GM18498 (cell line): Measurements from ENCODE around the gene PPP2R2B.
"Not testable (repeated sequence)": the region's sequence is repeated elsewhere in the genome, so short reads cannot be mapped to it uniquely, and the experiment has no call there.

Source experiments
- ATAC-seq: cut with Tn5 transposase; IDR thresholded peaks from one replicate; pipeline ENCODE4 v1.9.1; 2021; ENCODE audit warnings: mild to moderate bottlenecking, moderate library complexity; ENCODE audit not compliant: unreplicated experiment

The PPP2R2B gene

DNA sequence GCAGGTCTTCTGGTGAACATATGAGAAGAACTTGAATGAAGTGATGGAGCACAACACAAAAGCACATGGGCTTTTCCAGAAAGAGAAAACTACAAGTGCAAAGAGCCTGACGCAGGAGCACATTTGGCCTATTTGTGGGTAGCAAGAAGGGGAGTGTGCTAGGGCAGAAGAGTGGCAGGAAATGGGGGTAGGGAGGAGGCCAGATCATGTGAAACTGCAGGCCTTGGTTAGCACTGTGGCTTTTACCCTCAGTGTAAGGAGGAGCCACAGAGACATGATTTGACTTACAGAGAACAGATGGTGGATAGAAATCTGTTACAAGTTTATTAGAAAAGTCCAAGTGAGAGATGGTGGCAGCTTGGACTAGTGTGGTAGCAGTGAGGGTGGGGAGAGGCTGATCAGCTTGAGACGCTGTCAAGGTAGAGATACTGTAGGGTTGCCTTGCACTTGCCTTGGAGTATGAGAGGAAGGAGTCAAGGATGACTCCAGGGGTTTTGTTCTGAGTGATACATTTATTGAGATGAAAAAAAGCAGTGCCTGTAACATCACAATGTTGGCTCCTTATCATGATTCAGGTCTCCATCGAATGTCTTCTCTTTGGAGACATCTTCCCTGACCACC, 126.7 kb downstream of the PPP2R2B start:
- peak; percentile 100 for ATAC-seq

DNA sequence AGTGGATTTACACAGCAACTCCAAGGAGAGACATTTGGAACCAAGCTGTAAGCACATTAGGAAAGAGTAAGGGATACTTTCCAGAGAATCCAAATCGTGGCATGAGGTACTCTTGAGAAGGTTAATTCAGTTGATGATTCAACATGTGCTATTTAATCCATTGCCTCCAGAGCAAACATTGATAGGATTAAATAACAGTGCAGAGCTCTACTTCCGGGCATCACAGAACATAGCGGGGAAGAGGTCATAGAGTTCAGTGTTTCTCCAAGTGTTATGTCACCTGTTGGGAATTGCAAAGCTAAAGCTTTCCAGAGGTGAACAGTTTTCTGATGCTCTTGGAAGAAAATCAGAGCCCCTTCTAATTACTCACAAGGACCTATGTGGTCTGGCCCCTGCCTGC, 127.5 kb downstream of the PPP2R2B start:
- no peak for ATAC-seq

DNA sequence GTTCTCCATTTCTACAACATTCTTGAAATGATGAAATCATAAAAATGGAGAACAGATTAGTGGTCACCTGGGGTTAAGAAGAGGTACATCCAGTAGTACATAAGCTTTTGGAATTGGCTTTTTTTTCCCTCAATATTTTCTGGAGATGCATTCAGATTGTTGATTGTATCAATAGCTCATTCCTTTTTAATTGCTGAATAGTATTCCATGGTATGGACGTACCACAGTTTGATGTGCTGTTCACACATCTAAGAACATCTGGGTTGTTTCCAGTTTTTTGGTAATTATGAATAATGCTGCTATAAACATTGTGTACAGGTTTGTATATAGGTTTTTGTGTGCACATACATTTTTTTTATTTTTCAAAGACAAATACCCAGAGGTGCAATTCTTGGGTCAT, 130.0 kb downstream of the PPP2R2B start:
- ATAC-seq = no peak

DNA sequence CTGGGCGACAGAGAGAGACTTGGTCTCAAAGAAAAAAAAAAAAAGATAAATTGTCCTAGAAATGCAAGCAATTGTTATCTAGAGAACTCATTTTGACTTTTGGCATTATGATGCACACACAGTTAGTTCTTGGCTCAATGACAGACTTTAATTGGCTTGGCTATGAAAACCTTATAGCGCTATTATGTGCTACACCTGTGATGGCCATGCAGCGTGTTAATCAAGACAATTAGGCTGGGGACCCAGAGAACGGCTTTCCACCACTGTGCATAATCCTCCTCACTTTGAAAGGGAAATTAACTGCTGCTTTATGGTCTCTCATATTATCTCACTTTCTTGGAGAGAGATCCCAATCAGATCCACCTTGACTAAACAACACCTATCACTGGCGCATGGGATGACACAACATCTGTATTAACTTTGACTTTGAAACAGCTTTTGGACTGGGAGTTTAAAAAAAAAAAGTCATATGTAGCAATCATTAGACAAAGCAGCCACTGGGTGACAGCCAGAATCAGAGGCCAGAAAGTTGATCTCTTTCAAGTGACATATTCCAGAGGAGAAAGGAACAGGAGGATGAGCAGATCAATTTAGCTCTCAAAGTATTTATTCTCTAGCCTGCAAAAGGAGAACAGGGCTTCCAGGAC, 132.5 kb downstream of the PPP2R2B start:
- no peak for ATAC-seq

DNA sequence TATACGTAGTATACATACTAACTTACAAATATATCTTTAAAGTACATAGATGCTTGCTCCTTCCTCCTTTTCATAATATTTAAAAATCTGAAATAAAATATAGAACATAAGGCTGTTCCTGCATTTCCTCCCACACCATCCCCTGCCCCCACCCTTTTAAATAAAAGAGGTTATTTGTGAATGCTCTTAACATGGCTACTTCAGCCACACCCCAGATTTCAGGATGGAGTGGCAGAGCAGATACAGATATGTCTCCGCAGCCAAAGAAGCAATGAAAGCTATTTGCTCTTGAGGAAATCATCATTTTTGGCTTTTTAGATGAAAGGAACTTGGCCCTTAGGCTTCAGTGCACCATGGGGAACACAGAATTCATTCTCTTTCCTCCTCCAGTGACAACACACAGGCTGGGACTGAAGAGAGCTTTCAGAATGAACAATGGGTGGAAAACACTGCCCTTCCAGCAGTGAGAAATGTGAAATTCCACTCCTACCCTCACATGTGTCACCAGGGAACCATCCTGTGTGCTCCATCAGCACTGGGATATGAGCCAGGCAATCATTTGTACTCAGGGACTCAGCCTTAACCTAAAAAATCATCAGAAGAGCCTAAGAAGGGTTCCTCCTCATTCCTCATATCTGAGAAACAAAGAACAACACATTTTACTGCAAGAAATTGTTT, 134.3 kb downstream of the PPP2R2B start:
- no peak for ATAC-seq

DNA sequence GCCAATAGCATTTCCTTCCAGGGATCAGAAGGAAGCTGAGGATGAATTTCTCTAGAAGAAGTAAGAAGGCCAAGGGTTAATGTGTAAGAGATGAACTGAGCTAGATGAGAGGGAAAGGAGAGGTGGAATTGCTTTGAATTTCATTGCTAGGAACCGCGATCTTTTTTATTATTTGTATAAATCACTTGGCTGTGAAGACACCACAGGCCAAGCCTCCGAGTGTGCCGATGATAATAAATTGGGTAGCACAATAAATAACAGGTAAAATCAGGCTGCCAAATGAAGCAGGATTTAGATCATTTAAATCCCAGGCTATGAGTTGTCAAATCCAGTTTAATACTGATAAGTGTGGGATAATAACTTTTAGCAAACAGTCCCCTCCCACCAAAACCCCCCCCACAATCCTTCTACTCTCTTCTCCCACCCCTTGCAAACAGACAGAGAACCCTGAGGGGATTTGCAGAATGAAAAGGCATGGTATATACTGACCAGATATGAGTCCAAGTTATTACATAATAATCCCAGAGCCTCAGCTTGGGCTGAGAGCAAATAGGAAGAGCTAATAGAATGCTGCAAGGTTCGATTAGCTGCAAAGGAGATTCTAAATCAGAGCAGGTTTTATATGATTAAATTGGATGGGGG, 143.5 kb downstream of the PPP2R2B start:
- ATAC-seq = no peak

DNA sequence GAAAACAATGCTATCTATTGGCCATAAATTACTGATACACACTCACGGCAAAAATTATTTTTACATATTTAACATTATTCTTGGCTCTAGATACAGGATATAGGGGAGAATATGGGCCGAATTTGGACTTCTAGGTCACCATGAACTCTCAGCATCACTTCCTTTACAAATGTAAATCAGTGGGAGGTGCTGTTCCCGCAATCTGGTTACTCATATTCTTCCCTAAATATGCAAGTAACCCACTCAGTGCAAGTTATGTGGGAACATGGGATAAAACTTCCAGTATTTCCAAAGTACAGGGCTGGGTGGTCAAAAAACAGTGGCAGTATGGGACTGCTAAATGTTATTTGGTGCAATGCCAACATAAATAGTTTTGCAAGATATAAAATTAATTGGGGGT, 145.6 kb downstream of the PPP2R2B start:
- no peak for ATAC-seq

DNA sequence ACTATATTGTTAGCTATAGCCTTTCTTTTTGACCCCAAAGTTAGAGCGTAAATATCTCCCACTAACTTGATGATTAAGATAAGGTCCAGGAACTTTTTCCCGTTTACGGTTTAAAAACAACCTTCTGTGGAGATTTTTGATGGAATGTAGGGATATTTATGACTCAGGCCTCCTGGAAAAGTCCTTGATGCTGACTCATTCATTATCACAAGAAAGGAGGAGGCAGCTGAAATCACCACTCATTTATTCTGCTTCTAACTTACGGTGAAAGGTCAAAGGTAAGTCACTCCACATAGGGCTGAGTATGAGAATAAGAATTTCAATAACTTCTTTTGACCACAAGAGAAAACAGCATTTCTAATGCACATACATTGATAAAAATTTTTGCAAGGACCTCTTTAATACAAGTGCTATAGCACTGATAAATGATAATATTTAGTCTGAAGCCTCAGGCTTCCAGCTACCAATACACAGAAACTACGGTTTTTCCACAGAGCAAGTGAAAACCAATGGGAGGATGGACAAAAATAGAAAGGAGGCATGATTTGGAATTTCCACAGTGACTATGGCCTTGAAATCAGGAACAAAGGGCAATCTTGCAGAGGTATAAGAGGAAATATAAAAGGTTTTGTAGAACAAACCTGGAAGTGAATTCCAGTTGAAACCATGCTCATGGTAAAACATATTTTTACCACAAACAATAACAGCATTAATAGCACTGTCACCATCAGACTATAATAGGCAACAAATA, 146.5 kb downstream of the PPP2R2B start:
- no peak for ATAC-seq

DNA sequence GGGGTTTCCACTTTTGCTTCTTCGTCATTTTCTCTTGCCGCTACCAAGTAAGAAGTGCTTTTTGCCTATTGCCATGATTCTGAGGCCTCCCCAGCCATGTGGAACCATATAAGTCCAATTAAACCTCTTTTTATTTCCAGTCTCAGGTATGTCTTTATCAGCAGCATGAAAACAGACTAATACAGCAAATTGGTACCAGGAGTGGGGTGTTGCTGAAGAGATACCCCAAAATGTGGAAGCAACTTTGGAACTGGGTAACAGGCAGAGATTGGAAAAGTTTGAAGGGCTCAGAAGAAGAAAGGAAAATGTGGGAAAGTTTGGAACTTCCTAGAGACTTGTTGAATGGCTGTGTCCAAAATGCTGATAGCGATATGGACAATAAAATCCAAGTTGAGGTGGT, 149.8 kb downstream of the PPP2R2B start:
- ATAC-seq = not testable (repeated sequence)

DNA sequence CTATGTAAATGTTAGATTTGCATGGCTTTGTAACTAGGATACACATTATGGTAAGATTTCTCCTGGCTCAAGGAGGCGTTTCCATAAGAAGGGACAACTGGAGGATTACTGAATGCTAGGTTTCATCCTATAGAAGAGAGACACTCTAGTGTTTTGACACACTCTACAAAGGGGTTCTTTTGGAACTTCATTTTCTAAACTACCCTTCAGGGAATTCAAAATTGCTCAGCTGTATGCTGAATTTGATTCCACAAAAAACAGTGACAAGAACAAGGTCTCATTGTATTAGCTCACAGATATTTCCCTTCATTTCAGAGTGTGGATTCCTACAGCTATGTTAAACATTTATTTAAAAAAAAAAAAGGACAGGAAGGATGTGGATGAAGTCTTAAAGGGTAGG, 151.7 kb downstream of the PPP2R2B start:
- ATAC-seq = no peak

DNA sequence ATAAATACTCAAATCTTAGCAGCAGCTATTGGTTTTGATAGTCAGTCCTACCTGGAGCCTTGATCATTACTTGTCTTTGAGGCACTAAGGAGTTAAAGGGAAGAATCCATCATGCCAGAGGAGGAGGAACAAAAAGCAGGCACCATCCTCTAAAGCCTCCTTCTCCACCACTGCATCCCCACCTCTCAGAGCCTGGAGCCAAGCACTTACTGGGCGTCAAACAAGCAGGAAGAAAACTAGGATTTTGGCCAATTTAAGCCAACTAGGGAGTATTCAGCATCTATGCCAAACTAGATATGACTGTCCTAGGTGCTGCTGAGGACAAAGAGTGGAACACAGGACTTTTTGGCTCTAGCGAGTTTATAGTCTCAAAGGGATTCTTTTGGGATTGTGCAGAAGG, 152.5 kb downstream of the PPP2R2B start:
- no peak for ATAC-seq

DNA sequence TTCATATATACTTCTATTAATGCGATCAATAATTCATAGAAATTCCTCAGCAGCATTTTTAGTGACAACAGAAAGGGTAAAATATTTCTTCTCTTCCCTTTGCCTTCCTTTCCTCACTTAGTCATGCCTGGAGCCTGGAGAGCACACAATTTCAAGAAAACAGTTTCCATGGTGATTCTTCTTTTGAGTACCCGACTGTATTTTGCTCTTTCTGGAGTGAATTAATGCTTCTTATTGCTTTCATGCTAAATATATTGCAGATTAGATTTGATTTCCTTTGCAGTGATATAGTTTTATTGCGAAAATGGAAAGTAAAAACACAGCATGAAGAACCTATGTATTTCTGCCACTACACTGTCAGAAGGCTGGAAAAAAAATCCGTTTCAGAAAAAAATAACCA, 153.5 kb downstream of the PPP2R2B start:
- ATAC-seq = no peak

DNA sequence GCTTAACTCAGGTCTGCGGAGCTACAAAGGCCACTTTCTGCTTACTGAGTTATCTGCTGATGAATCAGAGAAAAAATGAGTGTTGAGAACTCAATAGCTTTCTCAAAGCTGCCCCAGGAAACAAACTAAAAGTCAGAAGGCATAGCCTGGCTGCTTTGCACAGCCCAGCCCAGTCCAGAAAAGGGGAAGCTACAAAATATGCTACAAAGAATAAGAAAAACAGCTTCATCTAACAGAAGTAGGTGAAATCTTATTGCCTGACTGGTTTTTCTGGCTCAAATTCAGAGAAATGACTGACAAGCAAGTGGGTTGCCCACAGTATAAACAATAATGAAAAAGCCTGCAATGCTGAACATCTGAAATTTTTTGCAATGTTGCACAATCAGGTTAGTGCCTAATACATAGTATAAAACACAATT, 156.2 kb downstream of the PPP2R2B start:
- no peak for ATAC-seq

DNA sequence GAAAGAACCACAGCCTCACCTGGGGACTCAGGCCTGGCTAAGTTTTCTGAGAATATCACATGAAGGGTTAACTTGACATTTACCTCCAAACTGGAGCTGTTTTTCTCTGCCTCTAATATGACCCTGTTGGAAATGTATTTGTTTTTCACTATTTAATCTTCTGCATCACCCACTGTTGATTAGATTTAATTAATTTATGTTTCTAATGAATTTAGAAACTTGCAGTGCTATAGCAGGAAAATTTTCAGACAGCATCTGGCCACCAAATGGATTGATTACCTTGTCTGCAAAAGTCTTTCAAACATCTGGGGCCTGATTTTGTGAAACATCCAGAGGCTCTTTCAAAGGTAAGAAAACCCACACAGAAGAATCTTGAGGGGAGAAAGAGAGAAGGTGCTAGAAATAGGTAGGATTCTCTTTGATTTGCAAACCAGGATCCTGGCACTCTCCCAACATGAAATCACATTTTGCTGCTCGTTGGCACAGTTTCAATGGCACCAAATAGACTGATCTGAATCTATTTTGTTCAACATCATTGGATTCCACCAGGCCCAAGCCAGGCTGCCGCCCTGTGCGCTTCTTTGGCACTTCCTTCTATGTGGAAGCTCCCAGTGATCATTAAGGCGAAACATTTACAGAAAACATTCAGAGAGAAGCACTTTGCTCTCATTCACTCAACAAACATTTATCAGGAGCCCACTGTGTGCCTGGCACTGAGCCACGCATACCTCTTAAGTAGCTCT, 157.3 kb downstream of the PPP2R2B start:
- no peak for ATAC-seq

DNA sequence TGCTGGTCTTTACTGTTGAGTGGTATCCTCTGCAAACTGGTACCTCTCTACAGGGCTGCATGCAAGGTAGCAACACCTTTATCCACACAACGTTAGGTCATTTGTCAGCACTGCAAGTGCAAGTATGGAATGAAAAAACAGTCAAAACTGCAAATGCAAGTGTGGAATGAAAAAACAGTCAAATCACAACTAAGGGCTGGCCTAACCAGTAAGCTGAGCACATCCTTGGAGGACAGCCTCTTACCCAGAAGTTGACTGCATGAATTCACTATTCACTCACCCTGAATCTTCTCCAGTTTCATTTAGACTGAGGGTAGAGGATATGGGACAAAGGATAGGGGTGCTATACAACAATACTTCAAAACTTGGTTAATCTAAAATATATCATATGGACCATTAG, 158.4 kb downstream of the PPP2R2B start:
- no peak for ATAC-seq

DNA sequence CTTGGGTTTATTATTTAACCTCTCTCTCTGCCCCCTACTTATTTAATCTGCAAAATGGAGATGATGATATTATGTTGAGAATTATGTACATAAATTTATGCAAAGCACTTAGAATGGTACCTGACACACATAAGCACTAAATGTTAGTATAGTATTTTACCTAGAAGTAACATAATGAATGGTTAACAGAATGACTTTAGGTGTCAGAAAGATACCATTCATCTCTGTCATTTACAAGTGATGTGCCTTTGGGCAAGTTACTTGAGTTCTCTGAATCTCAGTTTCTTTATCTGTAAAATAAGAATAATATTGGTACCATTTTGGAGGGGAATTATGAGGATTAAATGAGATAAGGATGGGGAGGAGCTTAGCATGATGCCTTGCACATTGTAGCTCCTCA, 159.4 kb downstream of the PPP2R2B start:
- no peak for ATAC-seq

DNA sequence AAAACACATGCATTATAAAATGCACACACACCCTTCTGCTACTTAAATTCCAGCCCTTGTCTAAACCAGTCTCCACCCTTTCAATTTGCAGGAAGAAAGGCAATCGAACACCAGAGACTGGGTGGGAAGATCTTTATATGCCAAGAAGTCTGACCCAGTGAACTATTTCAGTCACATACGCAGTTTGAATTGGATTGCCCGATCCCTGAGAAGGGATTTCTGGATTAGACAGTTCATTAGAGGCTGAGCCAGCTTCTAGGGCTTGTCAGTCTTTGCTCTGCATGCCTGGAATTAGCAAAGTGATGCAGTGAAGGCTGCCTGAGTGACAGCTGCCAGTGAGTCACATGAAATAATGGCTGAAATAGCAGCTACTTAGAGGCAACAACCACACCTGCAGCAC, 159.9 kb downstream of the PPP2R2B start:
- no peak for ATAC-seq

DNA sequence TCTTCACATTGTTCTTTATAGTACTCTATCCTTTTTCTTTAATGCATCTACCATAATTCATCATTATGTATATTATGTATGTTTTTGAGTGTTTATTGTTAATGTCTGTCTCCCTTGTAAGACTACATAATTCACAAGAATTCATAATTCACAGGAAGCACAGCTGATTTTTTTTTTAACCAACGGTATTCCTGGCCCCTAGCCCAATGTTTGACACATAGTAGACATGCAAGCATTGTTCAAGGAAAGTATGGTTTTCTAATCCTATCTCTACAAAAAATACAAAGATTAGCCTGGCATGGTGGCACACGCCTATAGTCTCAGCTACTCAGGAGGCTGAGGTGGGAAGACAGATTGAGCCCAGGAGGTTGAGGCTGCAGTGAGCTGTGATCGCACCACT, 160.6 kb downstream of the PPP2R2B start:
- ATAC-seq = no peak

DNA sequence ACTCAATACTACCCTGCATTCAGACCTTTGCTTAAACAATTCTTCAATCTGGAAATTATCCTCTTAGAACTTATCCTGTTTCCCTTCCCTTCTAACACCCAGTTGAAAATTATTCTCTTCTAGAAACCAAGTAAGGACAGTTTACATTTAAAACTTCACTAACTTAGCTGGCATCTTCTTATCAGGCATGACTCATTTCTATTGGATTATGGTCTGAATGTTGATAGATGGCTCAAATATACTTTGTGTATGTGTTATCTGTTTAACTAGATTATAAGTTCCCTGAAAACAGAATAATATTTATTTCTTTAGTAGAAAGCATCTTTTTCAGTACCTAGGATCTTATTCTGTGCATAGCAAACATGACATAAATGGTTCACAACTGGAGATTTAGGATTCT, 161.9 kb downstream of the PPP2R2B start:
- no peak for ATAC-seq

DNA sequence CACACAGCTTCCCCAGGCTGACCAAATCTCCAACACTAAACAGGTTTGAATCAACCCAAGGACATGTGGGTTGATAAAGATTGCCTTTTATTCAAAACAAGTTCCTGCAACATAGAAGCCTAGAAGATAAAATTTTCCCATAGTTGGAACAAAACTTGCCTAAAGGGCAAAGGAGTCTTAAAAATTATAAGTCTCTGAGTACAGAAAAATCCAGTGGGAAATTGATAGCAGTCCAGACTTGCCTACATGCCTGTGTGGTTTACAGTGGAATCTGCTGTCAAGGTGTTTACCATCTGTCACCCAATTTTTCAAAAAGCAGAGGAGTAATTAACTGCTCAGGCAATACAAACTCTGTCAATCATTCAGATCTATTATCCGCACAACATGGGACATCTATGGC, 168.2 kb downstream of the PPP2R2B start:
- ATAC-seq = no peak

DNA sequence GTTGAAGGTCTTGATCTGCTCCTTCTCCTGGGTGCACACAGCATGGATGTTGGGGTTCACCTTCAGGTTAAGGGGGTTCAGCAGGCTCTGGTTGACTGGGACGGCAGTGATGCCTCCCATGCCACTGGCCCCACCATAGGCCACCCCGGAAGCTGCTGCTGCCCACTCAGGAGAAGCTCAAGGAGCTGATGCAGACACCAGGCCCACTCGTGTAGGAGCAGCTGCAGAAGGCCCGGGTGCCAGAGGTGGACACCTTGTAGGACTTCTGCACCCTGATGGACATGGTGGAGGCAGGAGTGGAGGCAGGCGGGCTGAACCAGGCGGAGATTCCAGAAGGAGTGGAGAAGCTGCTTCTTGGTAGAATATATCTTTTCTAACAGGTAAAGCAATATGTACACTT, 171.2 kb downstream of the PPP2R2B start:
- no peak for ATAC-seq
